ENCODE results near the gene KIF5C. TPM values are rescaled to one million over a fixed set of nuclear protein-coding genes. Genes with fewer than 3 reads are reported as not detected.

The KIF5C gene
- total and polyA plus RNA-seq, 2 of the 13 experiments (the other 11 are each of a cell fraction or from before 2014, with no cell fraction given), result 0.15 to 0.20 TPM

DNA sequence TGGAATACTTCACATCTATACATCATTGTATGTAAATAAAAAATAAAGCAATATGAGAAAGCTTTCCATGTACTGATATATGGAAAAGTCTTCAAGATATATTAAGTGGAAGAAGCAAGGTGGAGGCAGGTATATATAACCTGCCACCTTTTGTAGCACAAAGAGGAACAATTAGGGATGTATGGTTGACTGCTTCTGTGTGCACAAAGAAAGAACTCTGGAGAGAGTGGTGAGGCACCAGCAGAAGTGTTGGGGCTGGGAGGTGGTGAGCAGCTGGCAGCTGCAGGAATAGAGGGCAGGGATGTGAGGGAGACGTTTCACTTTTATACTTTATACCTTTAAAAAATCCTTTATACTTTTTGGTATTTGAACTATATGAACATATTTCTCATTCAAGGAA is 26.1 kb downstream of the KIF5C start:
- FAIRE-seq (no peak), ATAC-seq (no peak), DNase-seq (ENCODE audit: low spot score) (no peak)
- no peak overlapping the region for H3K4me3 ChIP-seq (replicated peaks in 1 of 3; ENCODE audit: insufficient read depth in 1 of 3, low read depth in 2 of 3, low read length in 3 of 3)
- H3K9me3 ChIP-seq (ENCODE audit: low read length), result no peaks in the 10 kb centered on the region
- TF ChIP-seq RFX5 (IDR thresholded peaks at IDR 0.05; ENCODE audit: low read depth, low read length) (no peak), ZKSCAN5 (CRISPR knock-in tag; IDR thresholded peaks at IDR 0.05) (no peak), ZMAT3 (CRISPR knock-in tag; conservative IDR thresholded peaks at IDR 0.05) (no peak), ZNF816 (CRISPR knock-in tag; IDR thresholded peaks at IDR 0.05; ENCODE audit: borderline replicate concordance) (no peak), SMYD3 (CRISPR knock-in tag; IDR thresholded peaks at IDR 0.05) (no peak), PCBP2 (optimal IDR thresholded peaks at IDR 0.05; ENCODE audit: low read depth, low read length, poor library complexity, severe bottlenecking) (no peak), ZNF577 (CRISPR knock-in tag; IDR thresholded peaks at IDR 0.05; ENCODE audit: borderline replicate concordance, low read depth) (no peak), SIN3B (IDR thresholded peaks at IDR 0.05; ENCODE audit: low read length) (no peak), ZNF3 (CRISPR knock-in tag; IDR thresholded peaks at IDR 0.05) (no peak), ZBTB20 (CRISPR knock-in tag; IDR thresholded peaks at IDR 0.05; ENCODE audit: borderline replicate concordance, low read depth) (no peak), NFYB (CRISPR knock-in tag; IDR thresholded peaks at IDR 0.05) (no peak), KLF12 (CRISPR knock-in tag; IDR thresholded peaks at IDR 0.05; ENCODE audit: borderline replicate concordance) (no peak)
- TF ChIP-seq, protein P1, sequence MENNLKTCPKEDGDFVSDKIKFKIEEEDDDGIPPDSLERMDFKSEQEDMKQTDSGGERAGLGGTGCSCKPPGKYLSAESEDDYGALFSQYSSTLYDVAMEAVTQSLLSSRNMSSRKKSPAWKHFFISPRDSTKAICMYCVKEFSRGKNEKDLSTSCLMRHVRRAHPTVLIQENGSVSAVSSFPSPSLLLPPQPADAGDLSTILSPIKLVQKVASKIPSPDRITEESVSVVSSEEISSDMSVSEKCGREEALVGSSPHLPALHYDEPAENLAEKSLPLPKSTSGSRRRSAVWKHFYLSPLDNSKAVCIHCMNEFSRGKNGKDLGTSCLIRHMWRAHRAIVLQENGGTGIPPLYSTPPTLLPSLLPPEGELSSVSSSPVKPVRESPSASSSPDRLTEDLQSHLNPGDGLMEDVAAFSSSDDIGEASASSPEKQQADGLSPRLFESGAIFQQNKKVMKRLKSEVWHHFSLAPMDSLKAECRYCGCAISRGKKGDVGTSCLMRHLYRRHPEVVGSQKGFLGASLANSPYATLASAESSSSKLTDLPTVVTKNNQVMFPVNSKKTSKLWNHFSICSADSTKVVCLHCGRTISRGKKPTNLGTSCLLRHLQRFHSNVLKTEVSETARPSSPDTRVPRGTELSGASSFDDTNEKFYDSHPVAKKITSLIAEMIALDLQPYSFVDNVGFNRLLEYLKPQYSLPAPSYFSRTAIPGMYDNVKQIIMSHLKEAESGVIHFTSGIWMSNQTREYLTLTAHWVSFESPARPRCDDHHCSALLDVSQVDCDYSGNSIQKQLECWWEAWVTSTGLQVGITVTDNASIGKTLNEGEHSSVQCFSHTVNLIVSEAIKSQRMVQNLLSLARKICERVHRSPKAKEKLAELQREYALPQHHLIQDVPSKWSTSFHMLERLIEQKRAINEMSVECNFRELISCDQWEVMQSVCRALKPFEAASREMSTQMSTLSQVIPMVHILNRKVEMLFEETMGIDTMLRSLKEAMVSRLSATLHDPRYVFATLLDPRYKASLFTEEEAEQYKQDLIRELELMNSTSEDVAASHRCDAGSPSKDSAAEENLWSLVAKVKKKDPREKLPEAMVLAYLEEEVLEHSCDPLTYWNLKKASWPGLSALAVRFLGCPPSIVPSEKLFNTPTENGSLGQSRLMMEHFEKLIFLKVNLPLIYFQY (CRISPR knock-in tag; IDR thresholded peaks at IDR 0.05; ENCODE audit: borderline replicate concordance), result no peak
- TF ChIP-seq, protein P2, sequence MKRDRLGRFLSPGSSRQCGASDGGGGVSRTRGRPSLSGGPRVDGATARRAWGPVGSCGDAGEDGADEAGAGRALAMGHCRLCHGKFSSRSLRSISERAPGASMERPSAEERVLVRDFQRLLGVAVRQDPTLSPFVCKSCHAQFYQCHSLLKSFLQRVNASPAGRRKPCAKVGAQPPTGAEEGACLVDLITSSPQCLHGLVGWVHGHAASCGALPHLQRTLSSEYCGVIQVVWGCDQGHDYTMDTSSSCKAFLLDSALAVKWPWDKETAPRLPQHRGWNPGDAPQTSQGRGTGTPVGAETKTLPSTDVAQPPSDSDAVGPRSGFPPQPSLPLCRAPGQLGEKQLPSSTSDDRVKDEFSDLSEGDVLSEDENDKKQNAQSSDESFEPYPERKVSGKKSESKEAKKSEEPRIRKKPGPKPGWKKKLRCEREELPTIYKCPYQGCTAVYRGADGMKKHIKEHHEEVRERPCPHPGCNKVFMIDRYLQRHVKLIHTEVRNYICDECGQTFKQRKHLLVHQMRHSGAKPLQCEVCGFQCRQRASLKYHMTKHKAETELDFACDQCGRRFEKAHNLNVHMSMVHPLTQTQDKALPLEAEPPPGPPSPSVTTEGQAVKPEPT (CRISPR knock-in tag; IDR thresholded peaks at IDR 0.05; ENCODE audit: low read depth), result no peak
- H4K20me1 ChIP-seq (ENCODE audit: insufficient read depth, low read length), result no peaks in the 10 kb centered on the region
- no peaks in the 10 kb centered on the region for H3K4me1 ChIP-seq (ENCODE audit: insufficient read depth, low read length)
- no peaks in the 10 kb centered on the region for H3K79me2 ChIP-seq (ENCODE audit: insufficient read depth, low read length)
- no peak overlapping the region for H2AFZ ChIP-seq (ENCODE audit: low read length)
- POLR2A ChIA-PET, result no interaction called here
- H3K4me2 ChIP-seq (ENCODE audit: low read depth, low read length), result no peak overlapping the region
- H3K9ac ChIP-seq (ENCODE audit: insufficient read depth, low read depth, low read length), result no peak overlapping the region
- H3K27ac ChIP-seq (ENCODE audit: extremely low read length, insufficient read depth, low read length), result no peak overlapping the region
- CTCF ChIA-PET (ENCODE audit: low intra/inter-chr PET ratio, low total read pairs), result no interaction called here
- BruUV-seq (replicated peaks), result no TSS peak
- H3K36me3 ChIP-seq (replicated peaks in 1 of 2; ENCODE audit: control insufficient read depth in 1 of 2, insufficient read depth in 2 of 2, low read length in 2 of 2), result no peaks in the 10 kb centered on the region
- intact Hi-C loops (cut with micrococcal nuclease; ENCODE audit: unreplicated experiment), result no loop called here
- peaks cover 0 to 29% of the 10 kb centered on the region in 2 experiments; a peak in 4 of 5 replicates for H3K27me3 ChIP-seq (ENCODE audit: control insufficient read depth in 1 of 2, insufficient read depth in 2 of 2, low read length in 2 of 2)
- 2% methylated on average over 1 of the region's 1 CpG for WGBS (ENCODE audit: low lambda C conversion rate)
- in situ Hi-C loops (cut with HindIII; ENCODE audit: extremely low pct_ligation_motif_present, low pct_unique_long_range_greater_than_20kb), result no loop called here
